GM23338 (cell line): ENCODE measurements around the gene RPH3AL. TPM values are rescaled to one million over a fixed set of nuclear protein-coding genes. Genes with fewer than 3 reads are reported as not detected.
"Not testable (repeated sequence)": the region's sequence is repeated elsewhere in the genome, so short reads cannot be mapped to it uniquely, and the experiment has no call there.

Source experiments
- ATAC-seq: fragments of 200-7000 bp; cut with Tn5 transposase; 3 replicates; pipeline ENCODE4 v1.9.1; 2020
- DNase-seq: peaks from one replicate; pipeline ENCODE4 v3.0.0-alpha.2; 2015; ENCODE audit warnings: low spot score
- H2AFZ ChIP-seq: fragments of 200-600 bp; sonication (generic); 2 replicates; pipeline ENCODE4 v1.8.0; 2016; ENCODE audit warnings: antibody characterized with exemption, mild to moderate bottlenecking, moderate library complexity
- H3F3A ChIP-seq: fragments of 200-600 bp; sonication (generic); replicated peaks from 2 replicates; pipeline ENCODE4 v1.8.0; 2017; ENCODE audit warnings: antibody characterized with exemption, mixed run types, low read depth
- H3K27ac ChIP-seq: fragments of 200-600 bp; sonication (generic); 2 replicates; pipeline ENCODE4 v1.6.1; 2016; ENCODE audit warnings: low read depth
- H3K27me3 ChIP-seq: fragments of 200-600 bp; sonication (generic); 2 replicates; pipeline ENCODE4 v1.8.0; 2016; ENCODE audit warnings: mild to moderate bottlenecking, mixed run types, moderate library complexity; ENCODE audit not compliant: insufficient read depth
- H3K36me3 ChIP-seq: fragments of 200-600 bp; sonication (generic); 2 replicates; pipeline ENCODE4 v1.8.0; 2016; ENCODE audit warnings: mild to moderate bottlenecking; ENCODE audit not compliant: insufficient read depth
- H3K4me1 ChIP-seq: fragments of 200-600 bp; sonication (generic); 2 replicates; pipeline ENCODE4 v1.8.0; 2016; ENCODE audit warnings: mild to moderate bottlenecking, moderate library complexity; ENCODE audit not compliant: insufficient read depth
- H3K4me2 ChIP-seq: fragments of 200-600 bp; sonication (generic); 2 replicates; pipeline ENCODE4 v1.7.1; 2017; ENCODE audit warnings: mixed run types
- H3K4me3 ChIP-seq: fragments of 200-600 bp; sonication (generic); 2 replicates; pipeline ENCODE4 v1.6.1; 2016; ENCODE audit warnings: mixed run types
- H3K79me2 ChIP-seq: fragments of 200-600 bp; sonication (generic); replicated peaks from 2 replicates; pipeline ENCODE4 v1.8.0; 2017; ENCODE audit warnings: mild to moderate bottlenecking; ENCODE audit not compliant: insufficient read depth
- H3K9me2 ChIP-seq: fragments of 200-600 bp; sonication (generic); 2 replicates; pipeline ENCODE4 v1.8.0; 2017; ENCODE audit not compliant: insufficient read depth
- H4K20me1 ChIP-seq: fragments of 200-600 bp; sonication (generic); replicated peaks from 2 replicates; pipeline ENCODE4 v1.8.0; 2017; ENCODE audit warnings: mild to moderate bottlenecking; ENCODE audit not compliant: insufficient read depth
- H3K27ac Mint-ChIP-seq: 2 replicates; pipeline ENCODE4 v1.8.0; 2020; ENCODE audit warnings: inconsistent platforms, mild to moderate bottlenecking, moderate library complexity, mixed read lengths
- H3K27me3 Mint-ChIP-seq: 3 replicates; pipeline ENCODE4 v1.8.0; 2022; ENCODE audit warnings: low read depth, mild to moderate bottlenecking, moderate library complexity, mixed read lengths, inconsistent platforms; ENCODE audit not compliant: insufficient read depth, poor library complexity
- H3K36me3 Mint-ChIP-seq: 3 replicates; pipeline ENCODE4 v1.8.0; 2021; ENCODE audit warnings: low read depth, mild to moderate bottlenecking, inconsistent platforms, moderate library complexity, mixed read lengths
- H3K4me1 Mint-ChIP-seq: 3 replicates; pipeline ENCODE4 v1.8.0; 2020; ENCODE audit warnings: mild to moderate bottlenecking, inconsistent platforms, mixed read lengths
- H3K4me3 Mint-ChIP-seq: 3 replicates; pipeline ENCODE4 v1.8.0; 2021; ENCODE audit warnings: moderate library complexity, mild to moderate bottlenecking, inconsistent platforms, mixed read lengths
- H3K9me3 Mint-ChIP-seq: 3 replicates; pipeline ENCODE4 v1.8.0; 2020; ENCODE audit warnings: moderate library complexity, mild to moderate bottlenecking, inconsistent platforms, mixed read lengths
- CREB1 ChIP-seq: fragments of 250-450 bp; sonication (Bioruptor Pico); IDR thresholded peaks from 2 replicates; pipeline ENCODE4 v1.5.0; 2020; ENCODE audit warnings: low read depth, mild to moderate bottlenecking, moderate library complexity
- EZH2phosphoT487 ChIP-seq: fragments of 200-600 bp; sonication (generic); IDR thresholded peaks from one replicate; pipeline ENCODE4 v1.8.1; 2018; ENCODE audit warnings: antibody characterized with exemption; ENCODE audit not compliant: unreplicated experiment
- NANOG ChIP-seq: IDR thresholded peaks from 2 replicates; pipeline ENCODE4 v1.6.1; 2016; ENCODE audit warnings: antibody characterized with exemption, borderline replicate concordance
- REST ChIP-seq: IDR thresholded peaks from one replicate; pipeline ENCODE4 v1.6.1; 2018; ENCODE audit warnings: antibody characterized with exemption; ENCODE audit not compliant: unreplicated experiment
- STAT1 ChIP-seq: IDR thresholded peaks from one replicate; pipeline ENCODE4 v1.6.1; 2016; ENCODE audit warnings: antibody characterized with exemption; ENCODE audit not compliant: unreplicated experiment
- ZNF462 ChIP-seq: fragments of 250-450 bp; sonication (Bioruptor Pico); IDR thresholded peaks from 2 replicates; pipeline ENCODE4 v1.5.0; 2020; ENCODE audit warnings: mild to moderate bottlenecking, moderate library complexity
- polyA plus RNA-seq: library from polyadenylated mRNA; unstranded; fragments of >200 nt; fragmentation: Nextera tagmentation; extraction: Ambion mirVana; gene quantifications from 2 replicates; pipeline ENCODE4 v1.2.1, GENCODE V29; 2016
- total RNA-seq: library from RNA; depleted of rRNA; stranded (reverse); fragments of >200 nt; shearing (Covaris generic); gene quantifications from 2 replicates; pipeline ENCODE4 v1.2.3, GENCODE V29; 2014

RPH3AL gene
- total and polyA plus RNA-seq, 2 experiments from 2014 or later = 2.7 to 6.3 TPM

- H3K27ac Mint-ChIP-seq = no peak overlapping the region
- Histone ChIP-seq H3K4me2 (no peak overlapping the region), H3K4me3 (no peak overlapping the region), H3K27me3 (no peaks in the 10 kb centered on the region), H2AFZ (no peak overlapping the region), H3K4me1 (peaks cover 5% of the 10 kb centered on the region; the same call in 1 of the 2 replicates), H3K27ac (no peak overlapping the region), H3F3A (no peaks in the 10 kb centered on the region), H3K36me3 (no peaks in the 10 kb centered on the region), H3K79me2 (no peaks in the 10 kb centered on the region), H4K20me1 (no peaks in the 10 kb centered on the region), H3K9me2 (no peaks in the 10 kb centered on the region)
- peaks cover 13% of the 10 kb centered on the region for H3K9me3 Mint-ChIP-seq
- peaks cover 10% of the 10 kb centered on the region for H3K36me3 Mint-ChIP-seq
- no peak overlapping the region for H3K4me3 Mint-ChIP-seq
- no peak for TF ChIP-seq STAT1
- TF ChIP-seq ZNF462 (CRISPR knock-in tag) = no peak
- TF ChIP-seq EZH2phosphoT487 = no peak
- no peak for TF ChIP-seq CREB1
- TF ChIP-seq REST = no peak
- TF ChIP-seq NANOG = no peak
- H3K27me3 Mint-ChIP-seq = peaks cover 12% of the 10 kb centered on the region
- peaks cover 28% of the 10 kb centered on the region for H3K4me1 Mint-ChIP-seq
- ATAC-seq (no peak), DNase-seq (no peak)
Observed at GRCh38 chr17:202501-202951, 150.1 kb downstream of the RPH3AL start.

- not testable (repeated sequence) for DNase-seq, H3K36me3 ChIP-seq, H3K79me2 ChIP-seq, H4K20me1 ChIP-seq, H3K4me3 Mint-ChIP-seq, H3K27ac Mint-ChIP-seq, H3K4me2 ChIP-seq, H3K9me2 ChIP-seq, H3K9me3 Mint-ChIP-seq, H3F3A ChIP-seq, H3K36me3 Mint-ChIP-seq, H3K4me3 ChIP-seq, H2AFZ ChIP-seq, H3K27me3 ChIP-seq, ATAC-seq, H3K4me1 ChIP-seq, H3K27ac ChIP-seq
- Mint-ChIP-seq H3K27me3 (peaks cover 10% of the 10 kb centered on the region), H3K4me1 (peaks cover 28% of the 10 kb centered on the region)
Observed at GRCh38 chr17:201736-202135, 150.9 kb downstream of the RPH3AL start.

- H3K4me2 ChIP-seq, H2AFZ ChIP-seq, DNase-seq, H4K20me1 ChIP-seq, H3K4me1 ChIP-seq, H3K9me3 Mint-ChIP-seq, H3K4me3 Mint-ChIP-seq, H3K4me3 ChIP-seq, H3K9me2 ChIP-seq, H3K27me3 ChIP-seq, H3K79me2 ChIP-seq, H3K36me3 ChIP-seq, ATAC-seq, H3F3A ChIP-seq, H3K27ac Mint-ChIP-seq, H3K36me3 Mint-ChIP-seq, H3K27ac ChIP-seq: not testable (repeated sequence)
- Mint-ChIP-seq H3K4me1 (peaks cover 33% of the 10 kb centered on the region), H3K27me3 (peaks cover 10% of the 10 kb centered on the region)
Observed at GRCh38 chr17:201257-201656, 151.3 kb downstream of the RPH3AL start.
